H1 (cell line): ENCODE measurements around the gene BTBD9.

ENCODE experiments used
- EZH2 ChIP-seq: fragments of 200-600 bp; sonication (generic); IDR thresholded peaks from 2 replicates; pipeline ENCODE4 v1.7.1; 2012; ENCODE audit warnings: low read depth, mild to moderate bottlenecking, moderate library complexity, low read length, inconsistent platforms; ENCODE audit not compliant: severe bottlenecking
- NANOG ChIP-seq: IDR thresholded peaks from 2 replicates; pipeline ENCODE4 v1.6.1; 2011; ENCODE audit warnings: low read length, low read depth, mild to moderate bottlenecking, inconsistent platforms; ENCODE audit not compliant: insufficient read depth, poor library complexity, severe bottlenecking
- POLR2AphosphoS5 ChIP-seq: IDR thresholded peaks from 2 replicates; pipeline ENCODE4 v1.6.1; 2011; ENCODE audit warnings: low read depth, low read length

GRCh38 chr6:38578075-38578474 is 61.7 kb downstream of the BTBD9 start:
- TF ChIP-seq NANOG, result no peak
- no peak for TF ChIP-seq POLR2AphosphoS5
- TF ChIP-seq EZH2, result no peak
